Adipose tissue (tissue), 3 donors: Measurements from ENCODE around the gene RABGAP1. TPM values are rescaled to one million over a fixed set of nuclear protein-coding genes. Genes with fewer than 3 reads are reported as not detected.

Source experiments
- H3K27ac ChIP-seq: one replicate; pipeline ENCODE4 v1.5.1; 2013; ENCODE audit warnings: low read depth, low read length
- WGBS, 3 donors: extraction: QIAGEN DNeasy Blood & Tissue Kit; methylation state at CpG; one replicate each; pipeline ENCODE4 v1.1.7; 2013; 5-methylcytosine and 5-hydroxymethylcytosine counted together
- polyA plus RNA-seq, 3 donors: library from polyadenylated mRNA; stranded (reverse); fragments of 200-250 nt; gene quantifications; one replicate each; pipeline ENCODE4 v1.2.3, GENCODE V29; 2013
- donor health status: healthy with polysubstance abuse.
- donor health status: Bipolar disorder and iron deficiency.
- donor health status: healthy.

RABGAP1 gene
- polyA plus RNA-seq, 3 donors, result 7.9 to 16.5 (median 16.1) TPM

DNA sequence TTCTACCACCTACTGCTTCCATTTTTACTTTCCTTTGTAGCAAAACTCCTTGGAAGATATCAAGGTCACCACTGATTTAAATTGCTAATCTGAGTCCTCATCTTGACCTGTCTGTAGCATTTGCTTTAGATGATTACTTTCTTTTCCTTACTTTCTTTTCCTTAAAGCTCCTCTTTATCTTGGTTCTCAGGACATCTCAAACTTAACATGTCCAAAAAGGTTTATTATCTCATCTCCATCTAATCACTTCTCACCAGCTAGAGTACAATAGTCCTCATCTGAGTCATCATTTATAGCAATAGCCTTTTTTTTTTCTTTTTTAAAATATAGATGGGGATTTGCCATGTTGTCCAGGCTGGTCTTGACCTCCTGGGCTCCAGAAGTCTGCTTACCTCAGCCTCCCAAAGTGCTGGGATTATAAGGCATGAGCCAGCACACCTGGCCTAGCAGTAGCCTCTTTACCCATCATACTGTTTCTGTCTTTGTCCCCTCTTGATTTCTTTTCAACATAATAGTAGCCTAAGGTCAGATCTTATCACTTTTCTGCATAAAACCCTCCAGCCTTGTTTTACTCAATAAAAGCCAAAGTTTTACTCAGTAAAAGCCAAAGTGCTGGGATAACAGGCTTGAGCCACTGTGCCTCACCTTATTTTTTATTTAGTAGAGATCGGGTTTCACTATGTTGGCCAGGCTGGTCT, 59.7 kb downstream of the RABGAP1 start:
- WGBS, 3 donors, result 92 to 100% (median 97%) methylated on average over 1 of the region's 1 CpG
- no peak overlapping the region for H3K27ac ChIP-seq

DNA sequence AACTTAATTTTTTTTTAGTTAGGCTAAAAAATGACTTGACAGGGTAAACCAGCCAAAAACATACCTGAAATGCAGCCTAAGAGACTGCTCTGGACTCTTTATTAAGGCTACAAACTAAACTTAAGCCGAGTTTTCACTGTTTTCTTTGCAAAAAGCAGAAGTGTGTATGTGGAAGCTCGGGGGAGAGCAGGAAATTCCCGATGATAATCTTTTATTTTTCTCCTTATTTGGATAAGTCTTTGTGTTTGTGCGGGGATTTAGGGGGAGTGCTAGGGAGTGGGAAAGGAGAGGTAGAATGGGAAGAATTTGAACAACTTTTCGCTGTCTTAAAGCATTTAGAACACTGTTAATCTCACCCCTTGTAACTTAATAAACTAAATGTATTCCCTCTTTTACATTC, 61.9 kb downstream of the RABGAP1 start:
- WGBS, 3 donors, result 24 to 65% (median 25%) methylated on average over 5 of the region's 5 CpGs
- no peak overlapping the region for H3K27ac ChIP-seq

- H3K27ac ChIP-seq, result no peak overlapping the region
- WGBS, 3 donors, result 66 to 94% (median 91%) methylated on average over 2 of the region's 2 CpGs
Observed at GRCh38 chr9:123003466-123003865, 62.6 kb downstream of the RABGAP1 start.

DNA sequence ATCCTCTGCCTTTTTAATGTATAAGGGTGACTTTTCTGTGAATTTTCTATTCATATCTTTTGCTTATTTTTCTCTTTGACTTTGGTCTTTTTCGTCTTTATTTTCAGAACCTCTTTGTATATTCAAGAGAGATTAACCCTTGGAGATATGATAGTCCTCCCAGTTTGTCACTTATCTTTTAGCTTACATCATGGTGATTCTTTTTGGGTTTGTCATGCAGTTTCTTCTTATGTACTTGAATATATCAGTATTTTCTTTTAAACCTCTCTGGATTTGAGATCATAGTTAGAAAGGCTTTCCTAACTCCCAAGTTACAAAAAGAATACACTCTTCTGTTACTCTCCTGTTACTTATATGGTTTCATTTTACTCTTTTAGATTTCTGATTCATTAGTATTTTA, 65.1 kb downstream of the RABGAP1 start:
- no peak overlapping the region for H3K27ac ChIP-seq
- WGBS, 3 donors, result 79 to 82% (median 82%) methylated on average over 1 of the region's 1 CpG

- WGBS, 3 donors, result 80 to 90% (median 85%) methylated on average over 5 of the region's 5 CpGs
- no peak overlapping the region for H3K27ac ChIP-seq
Observed at GRCh38 chr9:123007269-123007668, 66.4 kb downstream of the RABGAP1 start.

DNA sequence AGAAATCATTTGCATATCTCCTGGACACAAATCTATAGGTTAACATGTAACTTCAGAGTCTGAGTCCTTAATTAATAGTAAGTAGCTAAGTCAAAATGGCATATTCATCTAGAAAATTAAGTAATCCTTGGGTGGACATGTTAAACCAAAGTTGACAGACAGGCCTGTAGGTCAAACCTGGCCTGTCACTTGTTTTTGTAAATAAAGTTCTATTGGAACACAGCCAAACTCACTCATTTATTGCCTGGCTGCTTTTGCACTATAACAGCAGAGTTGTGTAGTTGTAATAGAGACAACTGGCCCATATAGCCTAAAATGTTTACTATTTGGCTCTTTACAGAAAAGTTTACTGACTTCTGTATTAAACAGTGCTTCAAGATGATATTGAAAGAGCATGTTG, 68.1 kb downstream of the RABGAP1 start:
- H3K27ac ChIP-seq, result no peak overlapping the region

GRCh38 chr9:123011380-123011779, 70.6 kb downstream of the RABGAP1 start:
- H3K27ac ChIP-seq, result no peak overlapping the region
- WGBS, 3 donors, result 82 to 94% (median 88%) methylated on average over 3 of the region's 3 CpGs

GRCh38 chr9:123011878-123012528, 71.2 kb downstream of the RABGAP1 start:
- WGBS, 3 donors, result 79 to 85% (median 80%) methylated on average over 3 of the region's 3 CpGs

GRCh38 chr9:123016631-123017030, 75.8 kb downstream of the RABGAP1 start:
- WGBS, 3 donors, result 87 to 99% (median 95%) methylated on average over 1 of the region's 1 CpG

More at GRCh38 chr9:123011878-123012528, 71.2 kb downstream of the RABGAP1 start:
- H3K27ac ChIP-seq, result no peak overlapping the region

GRCh38 chr9:123020796-123021195, 80.0 kb downstream of the RABGAP1 start:
- 53 to 79% (median 68%) methylated on average over 2 of the region's 2 CpGs for WGBS, 3 donors
- H3K27ac ChIP-seq, result no peak overlapping the region

More at GRCh38 chr9:123016631-123017030, 75.8 kb downstream of the RABGAP1 start:
- no peak overlapping the region for H3K27ac ChIP-seq

DNA sequence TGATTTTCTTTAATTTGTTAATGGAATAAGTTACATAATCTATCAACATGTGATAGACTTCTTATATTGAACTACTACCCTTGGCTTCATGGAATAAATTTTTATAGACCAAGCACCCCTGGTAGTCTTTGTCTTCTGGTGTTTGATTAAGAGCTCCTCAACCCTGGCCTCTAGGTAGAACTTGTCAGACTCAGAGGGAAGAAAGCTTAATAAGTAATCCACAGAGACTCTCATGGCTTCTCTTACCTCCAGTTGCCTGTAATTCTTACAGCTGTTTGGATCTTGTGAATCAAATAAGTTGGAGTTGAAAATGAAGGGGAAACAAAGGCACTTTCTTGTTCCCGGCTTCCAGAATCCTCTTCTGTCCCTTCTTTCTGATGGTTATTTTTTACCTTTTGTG, 85.6 kb downstream of the RABGAP1 start:
- H3K27ac ChIP-seq, result no peak overlapping the region
- 97 to 100% (median 100%) methylated on average over 1 of the region's 1 CpG for WGBS, 3 donors

DNA sequence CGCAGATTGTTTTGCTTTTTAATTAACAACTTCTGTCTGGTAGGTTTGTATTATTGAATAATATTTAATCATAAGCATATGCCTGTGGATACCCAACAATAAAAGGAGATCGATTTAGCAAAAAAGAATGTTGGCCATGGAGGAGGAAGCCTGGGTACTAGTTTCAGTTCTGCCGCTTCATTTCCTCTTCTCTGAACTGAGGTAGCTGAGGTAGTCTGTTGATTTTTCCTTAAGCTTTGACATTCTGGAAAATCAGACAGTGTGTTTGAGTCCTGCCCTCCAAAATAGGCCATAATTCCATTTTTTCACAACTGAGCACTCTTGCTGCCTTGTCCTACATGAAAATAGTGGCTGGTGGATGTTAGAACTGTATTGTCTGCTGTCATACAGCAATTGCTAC, 86.7 kb downstream of the RABGAP1 start:
- WGBS, 3 donors, result 56 to 77% (median 60%) methylated on average over 3 of the region's 3 CpGs
- no peak overlapping the region for H3K27ac ChIP-seq

DNA sequence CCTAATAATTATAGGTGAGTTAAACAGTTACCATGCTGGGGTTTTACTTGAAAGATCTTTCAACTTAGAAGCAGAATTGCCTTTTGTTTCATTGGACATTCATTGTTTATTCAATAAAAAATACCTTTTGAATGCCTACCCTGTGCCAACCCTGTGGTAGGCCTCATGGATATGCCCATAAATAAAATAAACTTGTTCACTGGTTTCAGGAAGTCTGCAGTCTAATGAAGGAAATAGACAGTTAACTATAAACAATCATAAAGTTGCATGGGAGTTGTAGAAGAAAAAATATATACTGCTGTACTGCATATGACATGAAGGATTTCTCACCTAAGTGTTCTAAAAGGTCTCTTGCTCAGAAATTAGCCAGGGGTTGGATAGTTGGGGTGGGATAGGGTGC, 87.3 kb downstream of the RABGAP1 start:
- no peak overlapping the region for H3K27ac ChIP-seq

DNA sequence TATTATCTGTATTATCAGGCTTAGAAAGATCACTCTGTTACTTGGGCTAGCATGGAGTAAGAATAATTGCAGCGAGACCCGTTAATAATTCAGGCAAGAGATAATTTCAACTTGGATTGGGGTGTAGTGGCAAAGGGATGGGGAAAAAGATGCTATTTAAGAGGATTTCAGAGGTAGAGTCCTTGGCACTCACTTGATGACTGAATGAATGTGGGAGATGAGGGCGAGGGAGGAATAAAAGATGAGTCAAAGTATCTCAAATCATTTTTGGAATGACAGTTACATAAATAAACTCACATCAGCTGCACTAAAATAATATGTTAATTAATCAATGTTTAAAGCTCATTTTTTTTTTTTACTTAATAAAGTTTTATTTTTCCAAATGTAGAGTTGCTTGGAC, 88.2 kb downstream of the RABGAP1 start:
- 96 to 100% (median 97%) methylated on average over 3 of the region's 3 CpGs for WGBS, 3 donors

GRCh38 chr9:123031963-123032362, 91.1 kb downstream of the RABGAP1 start:
- 77 to 82% (median 78%) methylated on average over 1 of the region's 1 CpG for WGBS, 3 donors
- H3K27ac ChIP-seq, result no peak overlapping the region

More for the DNA sequence above, 88.2 kb downstream of the RABGAP1 start:
- H3K27ac ChIP-seq, result no peak overlapping the region

DNA sequence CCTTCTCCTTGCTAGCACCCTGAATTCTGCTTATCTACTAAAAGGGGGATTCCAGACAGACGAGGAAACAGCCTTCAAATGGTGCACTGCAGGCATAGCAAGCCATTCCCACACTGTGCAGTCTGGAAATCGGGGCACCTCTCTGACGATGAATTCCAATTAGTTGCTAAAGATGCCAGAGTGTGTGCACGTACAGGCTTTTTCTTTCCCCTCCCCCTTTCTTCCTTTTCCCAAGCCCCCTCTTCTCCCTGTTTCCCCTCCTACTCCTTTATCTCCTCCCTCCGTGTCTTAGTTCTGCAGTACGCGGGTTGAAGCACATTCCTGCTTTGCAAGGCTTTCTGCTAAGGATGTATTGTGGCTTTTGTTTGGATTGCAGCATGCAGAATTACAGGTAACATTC, 92.5 kb downstream of the RABGAP1 start, which contains the start of gene GPR21:
Gene GPR21, plus strand, starts transcription at position 316 of the 400 bp plus-strand sequence. CDS start 900 bp downstream, outside the sequence.
- H3K27ac ChIP-seq, result no peak within 1 kb of the TSS

DNA sequence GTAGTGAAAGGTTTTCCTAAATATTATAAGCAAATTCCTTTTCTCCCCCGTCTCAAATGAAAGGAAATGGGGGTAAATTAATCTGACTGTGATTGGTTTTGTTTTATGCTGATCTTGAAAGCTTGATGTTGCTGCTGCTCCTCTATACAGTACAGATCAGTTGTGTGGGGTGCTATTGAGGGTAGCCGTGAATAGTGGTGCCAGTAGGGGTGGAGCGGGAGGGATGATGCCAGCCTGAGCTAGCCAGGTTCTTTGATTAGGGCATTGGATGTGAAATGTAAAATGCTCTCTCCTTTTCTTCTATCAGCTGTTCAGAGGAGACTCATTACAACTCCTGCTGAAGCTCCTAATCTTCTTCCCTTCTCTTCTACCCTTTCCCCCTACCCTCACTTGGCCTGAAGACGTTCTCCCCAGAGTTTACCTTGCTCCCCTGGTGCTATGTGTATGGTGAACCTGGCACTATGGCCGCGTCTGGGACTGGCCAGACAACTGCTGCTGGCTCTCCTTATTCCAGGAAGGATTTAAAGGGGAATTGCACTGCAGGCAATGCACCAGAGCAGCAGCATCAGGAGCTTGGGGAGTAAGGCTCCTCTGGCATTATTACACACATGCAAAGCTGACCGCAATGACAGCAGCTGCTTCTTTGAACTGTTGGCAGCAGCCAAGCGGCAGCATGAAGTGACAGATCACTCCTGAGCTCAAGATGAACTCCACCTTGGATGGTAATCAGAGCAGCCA, 93.2 kb downstream of the RABGAP1 start:
- 44 to 80% (median 58%) methylated on average over 8 of the region's 8 CpGs for WGBS, 3 donors
- no peak overlapping the region for H3K27ac ChIP-seq

More for the DNA sequence above, 92.5 kb downstream of the RABGAP1 start, which contains the start of gene GPR21:
- 39 to 66% (median 47%) methylated on average over 7 of the region's 7 CpGs for WGBS, 3 donors

- 50 to 85% (median 52%) methylated on average over 13 of the region's 13 CpGs for WGBS, 3 donors
- no peak overlapping the region for H3K27ac ChIP-seq
Observed at GRCh38 chr9:123034881-123035510, 94.2 kb downstream of the RABGAP1 start.

DNA sequence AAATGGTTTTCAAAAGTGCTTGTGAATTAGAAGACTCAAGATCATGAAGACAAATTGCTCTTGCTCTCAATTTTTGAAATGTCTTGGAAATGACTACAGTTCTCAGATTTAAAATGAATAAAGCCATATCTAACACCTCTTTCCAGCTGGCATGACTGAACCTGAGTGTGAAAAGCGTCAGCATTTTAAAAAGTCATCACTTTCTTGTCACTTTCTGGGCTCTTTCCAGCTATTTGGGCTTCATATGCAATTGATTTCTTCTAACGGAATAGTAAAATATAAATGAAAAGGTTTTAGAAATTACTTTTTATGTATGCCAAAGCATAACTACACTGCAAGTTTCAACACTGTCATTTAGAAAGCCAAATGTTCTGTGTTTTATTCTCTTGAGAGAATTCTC, 95.0 kb downstream of the RABGAP1 start:
- H3K27ac ChIP-seq, result no peak overlapping the region

More for the DNA sequence above, 95.0 kb downstream of the RABGAP1 start:
- WGBS, 3 donors, result 49 to 74% (median 52%) methylated on average over 2 of the region's 2 CpGs
